H9 (cell line): Measurements from ENCODE around the gene PCDHA11. TPM values are rescaled to one million over a fixed set of nuclear protein-coding genes. Genes with fewer than 3 reads are reported as not detected.
A peak's percentile ranks its signal among the peaks of the same experiment; 100 is the strongest.

Experiments
- DNase-seq: peaks from one replicate; pipeline ENCODE4 v3.0.0-alpha.2; 2017
- H2AFZ ChIP-seq: one replicate; pipeline ENCODE4 v1.6.1; 2013; ENCODE audit warnings: mild to moderate bottlenecking, low read length, control low read depth, moderate library complexity
- H2AK5ac ChIP-seq: 2 replicates; pipeline ENCODE4 v1.6.1; 2013; ENCODE audit warnings: low read length, control low read depth, mixed read lengths; ENCODE audit not compliant: insufficient read length
- H2BK120ac ChIP-seq: one replicate; pipeline ENCODE4 v1.6.1; 2013; ENCODE audit warnings: low read depth, mild to moderate bottlenecking, low read length, control low read depth, inconsistent platforms; ENCODE audit not compliant: poor library complexity, severe bottlenecking
- H2BK12ac ChIP-seq: 2 replicates; pipeline ENCODE4 v1.6.1; 2013; ENCODE audit warnings: low read length, control low read depth, mixed read lengths, low read depth; ENCODE audit not compliant: insufficient read length
- H2BK15ac ChIP-seq: 2 replicates; pipeline ENCODE4 v1.6.1; 2013; ENCODE audit warnings: low read depth, low read length, control low read depth
- H2BK20ac ChIP-seq: one replicate; pipeline ENCODE4 v1.6.1; 2013; ENCODE audit warnings: low read depth, mild to moderate bottlenecking, low read length, control low read depth, inconsistent platforms; ENCODE audit not compliant: poor library complexity, severe bottlenecking
- H2BK5ac ChIP-seq: 2 replicates; pipeline ENCODE4 v1.6.1; 2013; ENCODE audit warnings: low read length, control low read depth, mixed read lengths; ENCODE audit not compliant: insufficient read length
- H3K14ac ChIP-seq: 2 replicates; pipeline ENCODE4 v1.6.1; 2013; ENCODE audit warnings: low read length, control low read depth; ENCODE audit not compliant: insufficient read depth
- H3K18ac ChIP-seq: 2 replicates; pipeline ENCODE4 v1.6.1; 2013; ENCODE audit warnings: low read depth, mild to moderate bottlenecking, mixed read lengths, low read length, control low read depth; ENCODE audit not compliant: insufficient read length
- H3K23ac ChIP-seq: 2 replicates; pipeline ENCODE4 v1.6.1; 2013; ENCODE audit warnings: low read length, control low read depth, mixed read lengths, low read depth; ENCODE audit not compliant: insufficient read length
- H3K23me2 ChIP-seq: 2 replicates; pipeline ENCODE4 v1.6.1; 2013; ENCODE audit warnings: low read depth, mild to moderate bottlenecking, mixed read lengths, low read length, control low read depth; ENCODE audit not compliant: insufficient read length, poor library complexity, severe bottlenecking
- H3K27ac ChIP-seq: 2 replicates; pipeline ENCODE4 v1.5.1; 2013; ENCODE audit warnings: low read length, control low read depth, mixed read lengths, low read depth; ENCODE audit not compliant: insufficient read length
- H3K27me3 ChIP-seq: 2 replicates; pipeline ENCODE4 v1.6.1; 2013; ENCODE audit warnings: low read length, control low read depth, inconsistent platforms; ENCODE audit not compliant: insufficient read depth
- H3K4ac ChIP-seq: 2 replicates; pipeline ENCODE4 v1.6.1; 2013; ENCODE audit warnings: low read depth, mild to moderate bottlenecking, control low read depth, inconsistent platforms, low read length, moderate library complexity
- H3K4me1 ChIP-seq: 2 replicates; pipeline ENCODE4 v1.6.1; 2013; ENCODE audit warnings: low read length, control low read depth, inconsistent platforms; ENCODE audit not compliant: insufficient read depth
- H3K4me2 ChIP-seq: 2 replicates; pipeline ENCODE4 v1.6.1; 2013; ENCODE audit warnings: low read length, control low read depth, mixed read lengths; ENCODE audit not compliant: insufficient read length, insufficient read depth
- H3K56ac ChIP-seq: 2 replicates; pipeline ENCODE4 v1.6.1; 2013; ENCODE audit warnings: low read depth, mild to moderate bottlenecking, mixed read lengths, low read length, control low read depth; ENCODE audit not compliant: insufficient read length
- H3K79me1 ChIP-seq: 2 replicates; pipeline ENCODE4 v1.6.1; 2013; ENCODE audit warnings: low read depth, mild to moderate bottlenecking, moderate library complexity, low read length, control low read depth, inconsistent platforms; ENCODE audit not compliant: insufficient read depth, poor library complexity, severe bottlenecking
- H3K79me2 ChIP-seq: 2 replicates; pipeline ENCODE4 v1.6.1; 2013; ENCODE audit warnings: low read length, control low read depth, inconsistent platforms; ENCODE audit not compliant: insufficient read depth
- H3K9ac ChIP-seq: 2 replicates; pipeline ENCODE4 v1.6.1; 2013; ENCODE audit warnings: low read length, control low read depth, mixed read lengths; ENCODE audit not compliant: insufficient read length; ENCODE audit errors: extremely low read depth
- H3K9me3 ChIP-seq: one replicate; pipeline ENCODE4 v1.6.1; 2013; ENCODE audit warnings: low read depth, low read length, inconsistent platforms; ENCODE audit not compliant: control insufficient read depth
- H3T11ph ChIP-seq: one replicate; pipeline ENCODE4 v1.6.1; 2013; ENCODE audit warnings: mild to moderate bottlenecking, low read length, control low read depth, inconsistent platforms
- H4K20me1 ChIP-seq: one replicate; pipeline ENCODE4 v1.6.1; 2013; ENCODE audit not compliant: control insufficient read depth, insufficient read length, insufficient read depth
- H4K5ac ChIP-seq: 2 replicates; pipeline ENCODE4 v1.6.1; 2013; ENCODE audit warnings: low read depth, mild to moderate bottlenecking, mixed read lengths, low read length, control low read depth; ENCODE audit not compliant: insufficient read length
- H4K8ac ChIP-seq: replicated peaks from 2 replicates; pipeline ENCODE4 v1.6.1; 2013; ENCODE audit warnings: low read length, control low read depth, mixed read lengths, low read depth; ENCODE audit not compliant: insufficient read length
- H4K91ac ChIP-seq: 2 replicates; pipeline ENCODE4 v1.6.1; 2013; ENCODE audit warnings: low read depth, mild to moderate bottlenecking, moderate library complexity, mixed read lengths, low read length, control low read depth; ENCODE audit not compliant: insufficient read length
- H3K27ac Mint-ChIP-seq, 3 experiments: 2 replicates in 2 of 3; 3 replicates in 1 of 3; pipeline ENCODE4 v1.8.0; 2020 to 2021; ENCODE audit warnings: mixed read lengths in 3 of 3, mild to moderate bottlenecking in 1 of 3, moderate library complexity in 1 of 3
- H3K27me3 Mint-ChIP-seq: 2 replicates; pipeline ENCODE4 v1.8.0; 2021; ENCODE audit warnings: low read depth, mild to moderate bottlenecking, moderate library complexity, mixed read lengths
- H3K36me3 Mint-ChIP-seq, 3 experiments: 2 replicates in 2 of 3; 3 replicates in 1 of 3; pipeline ENCODE4 v1.8.0; 2020 to 2021; ENCODE audit warnings: low read depth in 3 of 3, mixed read lengths in 3 of 3; ENCODE audit not compliant: insufficient read depth in 1 of 3
- H3K4me1 Mint-ChIP-seq, 2 experiments: 2 replicates each; pipeline ENCODE4 v1.8.0; 2020; ENCODE audit warnings: mixed read lengths in 2 of 2
- H3K4me3 Mint-ChIP-seq, 2 experiments: 2 replicates in 1 of 2; 3 replicates in 1 of 2; pipeline ENCODE4 v1.8.0; 2020 to 2021; ENCODE audit warnings: mild to moderate bottlenecking in 2 of 2, mixed read lengths in 2 of 2, moderate library complexity in 1 of 2
- H3K9me3 Mint-ChIP-seq, 2 experiments: 2 replicates in 1 of 2; 3 replicates in 1 of 2; pipeline ENCODE4 v1.8.0; 2020; ENCODE audit warnings: mild to moderate bottlenecking in 2 of 2, mixed read lengths in 2 of 2, moderate library complexity in 1 of 2
- WGBS: extraction: QIAGEN DNeasy Blood & Tissue Kit; methylation state at CpG from one replicate; pipeline ENCODE4 v1.1.7; 2013; ENCODE audit warnings: missing lambda C conversion rate, low lambda C conversion rate, mixed read lengths; ENCODE audit not compliant: insufficient read length; ENCODE audit errors: extremely low coverage; 5-methylcytosine and 5-hydroxymethylcytosine counted together
- long read RNA-seq: library from polyadenylated mRNA; unstranded; transcript quantifications from one replicate; pipeline ENCODE4 v2.0.0, GENCODE V29; 2020
- total RNA-seq: library from RNA; stranded (reverse); gene quantifications from 2 replicates; pipeline ENCODE4 v1.2.1, GENCODE V29; 2021
- TF ChIP-seq, protein P1 (sequence below): fragments of 200-600 bp; sonication (generic); conservative IDR thresholded peaks from 3 replicates; pipeline ENCODE4 v1.8.0; 2021; ENCODE audit warnings: antibody characterized with exemption, mild to moderate bottlenecking

PCDHA11 gene, protein sequence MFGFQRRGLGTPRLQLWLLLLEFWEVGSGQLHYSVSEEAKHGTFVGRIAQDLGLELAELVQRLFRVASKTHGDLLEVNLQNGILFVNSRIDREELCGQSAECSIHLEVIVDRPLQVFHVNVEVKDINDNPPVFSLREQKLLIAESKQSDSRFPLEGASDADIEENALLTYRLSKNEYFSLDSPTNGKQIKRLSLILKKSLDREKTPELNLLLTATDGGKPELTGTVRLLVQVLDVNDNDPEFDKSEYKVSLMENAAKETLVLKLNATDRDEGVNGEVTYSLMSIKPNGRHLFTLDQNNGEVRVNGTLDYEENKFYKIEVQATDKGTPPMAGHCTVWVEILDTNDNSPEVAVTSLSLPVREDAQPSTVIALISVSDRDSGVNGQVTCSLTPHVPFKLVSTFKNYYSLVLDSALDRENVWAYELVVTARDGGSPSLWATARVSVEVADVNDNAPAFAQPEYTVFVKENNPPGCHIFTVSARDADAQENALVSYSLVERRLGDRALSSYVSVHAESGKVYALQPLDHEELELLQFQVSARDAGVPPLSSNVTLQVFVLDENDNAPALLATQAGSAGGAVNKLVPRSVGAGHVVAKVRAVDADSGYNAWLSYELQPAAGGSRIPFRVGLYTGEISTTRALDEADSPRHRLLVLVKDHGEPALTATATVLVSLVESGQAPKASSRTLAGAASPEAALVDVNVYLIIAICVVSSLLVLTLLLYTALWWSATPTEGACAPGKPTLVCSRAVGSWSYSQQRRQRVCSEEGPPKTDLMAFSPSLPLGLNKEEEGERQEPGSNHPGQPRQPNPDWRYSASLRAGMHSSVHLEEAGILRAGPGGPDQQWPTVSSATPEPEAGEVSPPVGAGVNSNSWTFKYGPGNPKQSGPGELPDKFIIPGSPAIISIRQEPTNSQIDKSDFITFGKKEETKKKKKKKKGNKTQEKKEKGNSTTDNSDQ
- total RNA-seq, result 6.3 and 6.6 TPM in 2 replicates
- long read RNA-seq, transcript PCDHA11-202 (1 exons, 3,418 nt), result major isoform, 6 of 6 reads
- long read RNA-seq, partial matches to known transcripts, result 0 of 6 reads
- long read RNA-seq, other reads (novel, unspliced or antisense), result 0 of 6 reads

DNA sequence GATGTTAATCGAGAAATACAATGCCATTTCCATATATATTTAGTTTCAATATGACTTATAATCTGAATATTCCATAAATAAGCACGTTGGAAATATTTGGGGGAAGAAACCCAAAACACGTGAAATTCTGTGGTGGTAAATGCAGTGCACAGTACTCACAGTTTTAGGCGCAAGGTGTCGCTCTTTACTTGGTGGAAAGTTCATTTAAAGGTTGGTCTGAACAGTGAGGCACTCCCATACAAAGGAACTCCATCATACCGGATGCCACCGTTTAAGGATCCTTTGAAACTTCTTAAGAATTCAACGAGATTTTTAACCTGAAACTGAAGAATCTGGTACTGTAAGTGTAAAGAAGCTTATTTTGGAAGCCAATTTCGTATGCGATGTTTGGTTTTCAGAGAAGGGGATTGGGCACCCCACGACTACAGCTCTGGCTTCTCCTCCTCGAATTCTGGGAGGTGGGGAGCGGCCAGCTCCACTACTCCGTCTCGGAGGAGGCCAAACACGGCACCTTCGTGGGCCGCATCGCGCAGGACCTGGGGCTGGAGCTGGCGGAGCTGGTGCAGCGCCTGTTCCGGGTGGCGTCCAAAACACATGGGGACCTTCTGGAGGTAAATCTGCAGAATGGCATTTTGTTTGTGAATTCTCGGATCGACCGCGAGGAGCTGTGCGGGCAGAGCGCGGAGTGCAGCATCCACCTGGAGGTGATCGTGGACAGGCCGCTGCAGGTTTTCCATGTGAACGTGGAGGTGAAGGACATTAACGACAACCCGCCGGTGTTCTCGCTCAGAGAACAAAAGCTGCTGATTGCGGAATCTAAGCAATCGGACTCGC, at the start of gene PCDHA11:
PCDHA11 (plus strand) TSS at position 237 of the 834 bp plus-strand sequence; CDS start at position 384, 147 bp downstream.
- Histone ChIP-seq H4K5ac (no peak within 1 kb of the TSS), H2BK15ac (no peak within 1 kb of the TSS), H2AK5ac (no peak within 1 kb of the TSS), H2BK12ac (no peak within 1 kb of the TSS), H4K91ac (no peak within 1 kb of the TSS), H3K27ac (peak within 1 kb of the TSS; percentile 53), H3K9ac (peak within 1 kb of the TSS; percentile 90), H3K4ac (peak within 1 kb of the TSS; percentile 50; the same call in 1 of the 2 replicates), H3K9me3 (no peaks in the 10 kb centered on the region), H3K14ac (peak within 1 kb of the TSS; percentile 68; the same call in 1 of the 2 replicates), H3K4me1 (no peaks in the 10 kb centered on the region), H3K79me2 (peaks cover 5% of the 10 kb centered on the region; the same call in 1 of the 2 replicates), H2AFZ (no peak within 1 kb of the TSS), H3K56ac (no peak within 1 kb of the TSS), H4K8ac (no peak within 1 kb of the TSS), H3K23ac (no peak within 1 kb of the TSS), H3T11ph (no peak within 1 kb of the TSS), H2BK5ac (no peak within 1 kb of the TSS), H3K4me2 (peak within 1 kb of the TSS; percentile 66), H3K79me1 (no peaks in the 10 kb centered on the region), H2BK20ac (no peak within 1 kb of the TSS), H2BK120ac (no peak within 1 kb of the TSS), H3K23me2 (no peaks in the 10 kb centered on the region), H4K20me1 (no peaks in the 10 kb centered on the region), H3K27me3 (no peaks in the 10 kb centered on the region), H3K18ac (peak within 1 kb of the TSS; percentile 51)
- H3K4me1 Mint-ChIP-seq, result no peaks in the 10 kb centered on the region; a peak in 1 of 4 replicates
- TF ChIP-seq, protein P1, sequence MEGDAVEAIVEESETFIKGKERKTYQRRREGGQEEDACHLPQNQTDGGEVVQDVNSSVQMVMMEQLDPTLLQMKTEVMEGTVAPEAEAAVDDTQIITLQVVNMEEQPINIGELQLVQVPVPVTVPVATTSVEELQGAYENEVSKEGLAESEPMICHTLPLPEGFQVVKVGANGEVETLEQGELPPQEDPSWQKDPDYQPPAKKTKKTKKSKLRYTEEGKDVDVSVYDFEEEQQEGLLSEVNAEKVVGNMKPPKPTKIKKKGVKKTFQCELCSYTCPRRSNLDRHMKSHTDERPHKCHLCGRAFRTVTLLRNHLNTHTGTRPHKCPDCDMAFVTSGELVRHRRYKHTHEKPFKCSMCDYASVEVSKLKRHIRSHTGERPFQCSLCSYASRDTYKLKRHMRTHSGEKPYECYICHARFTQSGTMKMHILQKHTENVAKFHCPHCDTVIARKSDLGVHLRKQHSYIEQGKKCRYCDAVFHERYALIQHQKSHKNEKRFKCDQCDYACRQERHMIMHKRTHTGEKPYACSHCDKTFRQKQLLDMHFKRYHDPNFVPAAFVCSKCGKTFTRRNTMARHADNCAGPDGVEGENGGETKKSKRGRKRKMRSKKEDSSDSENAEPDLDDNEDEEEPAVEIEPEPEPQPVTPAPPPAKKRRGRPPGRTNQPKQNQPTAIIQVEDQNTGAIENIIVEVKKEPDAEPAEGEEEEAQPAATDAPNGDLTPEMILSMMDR, result peak; percentile 75
- H3K4me3 Mint-ChIP-seq, result peak within 1 kb of the TSS; percentile 83 to 87
- peak within 1 kb of the TSS in 2 of 3 experiments; percentile 77 to 90; a peak in 4 of 7 replicates for H3K27ac Mint-ChIP-seq
- peak; percentile 68 for DNase-seq
- H3K27me3 Mint-ChIP-seq, result no peaks in the 10 kb centered on the region
- peaks cover 22 to 36% (median 33%) of the 10 kb centered on the region in 3 experiments for H3K36me3 Mint-ChIP-seq
- WGBS, result no CpG with 5 or more reads among the region's 41 CpGs
- H3K9me3 Mint-ChIP-seq, result peaks cover 5 to 12% of the 10 kb centered on the region in 2 experiments
